Activated CD4-positive, alpha-beta memory T cell treated with anti-CD3 and anti-CD28 coated beads, Interleukin-2, amount 10 ng/mL, durations not matched to agents 7 days and 5 days (primary cell): ENCODE measurements around the gene TUBA3D. TPM values are rescaled to one million over a fixed set of nuclear protein-coding genes. Genes with fewer than 3 reads are reported as not detected.
"Not testable (repeated sequence)": the region's sequence is repeated elsewhere in the genome, so short reads cannot be mapped to it uniquely, and the experiment has no call there.

Source experiments
- CTCF ChIA-PET: fragments of 350-600 bp; sonication (Branson Sonifier 250); formaldehyde crosslinking; loops from one replicate; lab custom pipeline; 2021; ENCODE audit warnings: antibody characterized with exemption, inconsistent platforms; lab: Charles Lee
- POLR2A ChIA-PET: fragments of 350-600 bp; sonication (Branson Sonifier 250); formaldehyde crosslinking; loops from one replicate; lab custom pipeline; 2021; ENCODE audit warnings: antibody characterized with exemption; lab: Charles Lee
- DNase-seq: peaks from one replicate; pipeline ENCODE4 v3.0.0-alpha.2; 2020
- H3K27ac Mint-ChIP-seq: one replicate; pipeline ENCODE4 v1.8.0; 2021; ENCODE audit warnings: mild to moderate bottlenecking, mixed read lengths
- H3K27me3 Mint-ChIP-seq: one replicate; pipeline ENCODE4 v1.8.0; 2021; ENCODE audit warnings: mixed read lengths
- H3K36me3 Mint-ChIP-seq: one replicate; pipeline ENCODE4 v1.8.0; 2021; ENCODE audit warnings: low read depth, mixed read lengths
- H3K4me1 Mint-ChIP-seq: one replicate; pipeline ENCODE4 v1.8.0; 2021; ENCODE audit warnings: mixed read lengths
- H3K4me3 Mint-ChIP-seq: one replicate; pipeline ENCODE4 v1.8.0; 2021; ENCODE audit warnings: mild to moderate bottlenecking, mixed read lengths
- H3K9me3 Mint-ChIP-seq: one replicate; pipeline ENCODE4 v1.8.0; 2021; ENCODE audit warnings: mixed read lengths
- total RNA-seq, 2 experiments: library from RNA; stranded (reverse); gene quantifications; one replicate each; pipeline ENCODE4 v1.2.3, GENCODE V29; 2021

The TUBA3D gene
- total RNA-seq: not detected

GRCh38 chr2:131475831-131476230 lies at the start of gene TUBA3D:
TUBA3D (plus strand) TSS chr2:131476119; CDS start chr2:131476200, 81 bp downstream.
- Mint-ChIP-seq H3K27me3 (no peaks in the 10 kb centered on the region), H3K27ac (no peak within 1 kb of the TSS), H3K9me3 (no peaks in the 10 kb centered on the region), H3K4me3 (no peak within 1 kb of the TSS), H3K36me3 (peaks cover 12% of the 10 kb centered on the region), H3K4me1 (no peaks in the 10 kb centered on the region)
- POLR2A ChIA-PET: no interaction called here
- CTCF ChIA-PET: no interaction called here
- DNase-seq: no peak

- H3K4me1 Mint-ChIP-seq: peaks cover 12% of the 10 kb centered on the region
- POLR2A ChIA-PET: no interaction called here
- peak overlapping the region; percentile 6 for H3K4me3 Mint-ChIP-seq
- H3K9me3 Mint-ChIP-seq: no peaks in the 10 kb centered on the region
- no peaks in the 10 kb centered on the region for H3K36me3 Mint-ChIP-seq
- H3K27me3 Mint-ChIP-seq: peaks cover 64% of the 10 kb centered on the region
- H3K27ac Mint-ChIP-seq: peak overlapping the region; percentile 27
- no peak for DNase-seq
- CTCF ChIA-PET: interaction anchor here (1.8 kb wide), 2 partner anchors 13 to 66 kb away, joined by 4 to 7 read pairs; no protein-coding TSS in a partner anchor
Observed at GRCh38 chr2:131426727-131427126, 49.2 kb upstream of the TUBA3D start.

GRCh38 chr2:131431336-131431735 lies 44.6 kb upstream of the TUBA3D start:
- peaks cover 6% of the 10 kb centered on the region for H3K4me1 Mint-ChIP-seq
- H3K9me3 Mint-ChIP-seq: no peaks in the 10 kb centered on the region
- H3K27ac Mint-ChIP-seq: no peak overlapping the region
- ChIA-PET CTCF (no interaction called here), POLR2A (no interaction called here)
- peaks cover 54% of the 10 kb centered on the region for H3K27me3 Mint-ChIP-seq
- H3K4me3 Mint-ChIP-seq: no peak overlapping the region
- no peak for DNase-seq
- no peaks in the 10 kb centered on the region for H3K36me3 Mint-ChIP-seq

- POLR2A ChIA-PET, DNase-seq: not testable (repeated sequence)
Observed at GRCh38 chr2:131440742-131441468, 35.0 kb upstream of the TUBA3D start.

GRCh38 chr2:131444736-131445514 lies 31.0 kb upstream of the TUBA3D start:
- H3K36me3 Mint-ChIP-seq, H3K4me1 Mint-ChIP-seq, H3K27ac Mint-ChIP-seq, POLR2A ChIA-PET, CTCF ChIA-PET, DNase-seq, H3K4me3 Mint-ChIP-seq, H3K9me3 Mint-ChIP-seq: not testable (repeated sequence)
- peaks cover 19% of the 10 kb centered on the region for H3K27me3 Mint-ChIP-seq

More at GRCh38 chr2:131440742-131441468, 35.0 kb upstream of the TUBA3D start:
- H3K27ac Mint-ChIP-seq, CTCF ChIA-PET, H3K4me3 Mint-ChIP-seq, H3K36me3 Mint-ChIP-seq, H3K9me3 Mint-ChIP-seq, H3K4me1 Mint-ChIP-seq: not testable (repeated sequence)
- H3K27me3 Mint-ChIP-seq: peaks cover 17% of the 10 kb centered on the region

GRCh38 chr2:131445515-131445797 lies 30.5 kb upstream of the TUBA3D start:
- H3K27ac Mint-ChIP-seq, POLR2A ChIA-PET, H3K36me3 Mint-ChIP-seq, H3K9me3 Mint-ChIP-seq, H3K4me3 Mint-ChIP-seq, H3K4me1 Mint-ChIP-seq, CTCF ChIA-PET, DNase-seq: not testable (repeated sequence)
- H3K27me3 Mint-ChIP-seq: peaks cover 20% of the 10 kb centered on the region

GRCh38 chr2:131445896-131446295 lies 30.0 kb upstream of the TUBA3D start:
- CTCF ChIA-PET: no interaction called here
- no peak overlapping the region for H3K4me3 Mint-ChIP-seq
- H3K27ac Mint-ChIP-seq: no peak overlapping the region
- POLR2A ChIA-PET: no interaction called here
- DNase-seq: no peak
- no peaks in the 10 kb centered on the region for H3K36me3 Mint-ChIP-seq
- H3K4me1 Mint-ChIP-seq: peaks cover 3% of the 10 kb centered on the region
- peaks cover 16% of the 10 kb centered on the region for H3K27me3 Mint-ChIP-seq
- H3K9me3 Mint-ChIP-seq: no peaks in the 10 kb centered on the region

- H3K27ac Mint-ChIP-seq, H3K36me3 Mint-ChIP-seq, POLR2A ChIA-PET, DNase-seq, H3K4me1 Mint-ChIP-seq, CTCF ChIA-PET, H3K4me3 Mint-ChIP-seq, H3K9me3 Mint-ChIP-seq: not testable (repeated sequence)
- H3K27me3 Mint-ChIP-seq: peaks cover 15% of the 10 kb centered on the region
Observed at GRCh38 chr2:131447981-131448380, 27.9 kb upstream of the TUBA3D start.

GRCh38 chr2:131451265-131451949 lies 24.5 kb upstream of the TUBA3D start:
- POLR2A ChIA-PET, H3K36me3 Mint-ChIP-seq, H3K4me3 Mint-ChIP-seq, H3K9me3 Mint-ChIP-seq, H3K27ac Mint-ChIP-seq, DNase-seq, CTCF ChIA-PET: not testable (repeated sequence)
- peaks cover 12% of the 10 kb centered on the region for H3K4me1 Mint-ChIP-seq
- H3K27me3 Mint-ChIP-seq: peaks cover 20% of the 10 kb centered on the region

- DNase-seq, H3K36me3 Mint-ChIP-seq, POLR2A ChIA-PET, CTCF ChIA-PET, H3K27ac Mint-ChIP-seq, H3K9me3 Mint-ChIP-seq, H3K4me3 Mint-ChIP-seq: not testable (repeated sequence)
- peaks cover 20% of the 10 kb centered on the region for H3K27me3 Mint-ChIP-seq
- peaks cover 12% of the 10 kb centered on the region for H3K4me1 Mint-ChIP-seq
Observed at GRCh38 chr2:131454914-131455313, 21.0 kb upstream of the TUBA3D start.

- H3K27ac Mint-ChIP-seq, CTCF ChIA-PET, POLR2A ChIA-PET, H3K9me3 Mint-ChIP-seq, H3K36me3 Mint-ChIP-seq, H3K27me3 Mint-ChIP-seq, H3K4me3 Mint-ChIP-seq, H3K4me1 Mint-ChIP-seq, DNase-seq: not testable (repeated sequence)
Observed at GRCh38 chr2:131467722-131468121, 8.2 kb upstream of the TUBA3D start.

- POLR2A ChIA-PET, DNase-seq, H3K27me3 Mint-ChIP-seq, H3K9me3 Mint-ChIP-seq, H3K4me1 Mint-ChIP-seq, H3K4me3 Mint-ChIP-seq, CTCF ChIA-PET, H3K27ac Mint-ChIP-seq, H3K36me3 Mint-ChIP-seq: not testable (repeated sequence)
Observed at GRCh38 chr2:131470944-131471343, 5.0 kb upstream of the TUBA3D start.

GRCh38 chr2:131471624-131472023 lies 4.3 kb upstream of the TUBA3D start:
- H3K4me1 Mint-ChIP-seq, POLR2A ChIA-PET, H3K27me3 Mint-ChIP-seq, H3K27ac Mint-ChIP-seq, CTCF ChIA-PET, H3K9me3 Mint-ChIP-seq, H3K36me3 Mint-ChIP-seq, DNase-seq, H3K4me3 Mint-ChIP-seq: not testable (repeated sequence)
